Testis (tissue), 3 donors: ENCODE data around the gene TMEM156. TPM values are rescaled to one million over a fixed set of nuclear protein-coding genes. Genes with fewer than 3 reads are reported as not detected.
A peak's percentile ranks its signal among the peaks of the same experiment; 100 is the strongest.
"Not testable (repeated sequence)": the region's sequence is repeated elsewhere in the genome, so short reads cannot be mapped to it uniquely, and the experiment has no call there.

Experiments
- DNase-seq: peaks from one replicate; pipeline ENCODE4 v3.0.0-alpha.2; 2019
- H3K27ac ChIP-seq, 2 donors: fragments of 200-600 bp; sonication (generic); one replicate each; pipeline ENCODE4 v1.5.1; 2019
- H3K27me3 ChIP-seq: fragments of 200-600 bp; sonication (generic); one replicate; pipeline ENCODE4 v1.5.1; 2019
- H3K36me3 ChIP-seq: fragments of 200-600 bp; sonication (generic); one replicate; pipeline ENCODE4 v1.5.1; 2017; ENCODE audit warnings: low read depth; ENCODE audit errors: missing control alignments
- H3K4me1 ChIP-seq: fragments of 200-600 bp; sonication (generic); one replicate; pipeline ENCODE4 v1.5.1; 2019
- H3K4me3 ChIP-seq, 2 donors: fragments of 200-600 bp; sonication (generic); one replicate each; pipeline ENCODE4 v1.5.1; 2017 to 2019
- H3K9me3 ChIP-seq: fragments of 200-600 bp; sonication (generic); one replicate; pipeline ENCODE4 v1.5.1; 2017
- POLR2A ChIP-seq: fragments of 450-650 bp; IDR thresholded peaks from one replicate; pipeline ENCODE4 v1.6.1; 2017; ENCODE audit warnings: antibody characterized with exemption, mild to moderate bottlenecking, moderate library complexity
- WGBS, 2 donors: methylation state at CpG; one replicate each; pipeline ENCODE4 v1.1.5; 2018; 5-methylcytosine and 5-hydroxymethylcytosine counted together
- intact Hi-C: fragments of 100-400 bp; cut with DNase I; formaldehyde crosslinking; loops from one replicate; pipeline ENCODE4 v1.15.1; 2023; ENCODE audit warnings: low total_unique reads
- polyA plus RNA-seq: library from polyadenylated mRNA; stranded (reverse); fragments of 350-450 nt; fragmentation: Illumina TruSeq; extraction: RNeasy Lipid Tissue Mini Kit (QIAGEN cat#74804); gene quantifications from one replicate; pipeline ENCODE4 v1.2.3, GENCODE V29; 2014; ENCODE audit warnings: low read depth, low replicate concordance; ENCODE audit not compliant: insufficient read depth
- total RNA-seq, 2 donors: library from RNA; depleted of rRNA; stranded (reverse); fragments of >200 nt; gene quantifications; one replicate each; pipeline ENCODE4 v1.2.3, GENCODE V29; 2016
- TF ChIP-seq, protein P1 (sequence below), 3 experiments: fragments of 450-650 bp in 2 of 3; fragments of 200-600 bp in 1 of 3; sonication (generic) in 1 of 3; IDR thresholded peaks; one replicate each; pipeline ENCODE4 v1.5.1; 2016 to 2019; ENCODE audit warnings: antibody characterized with exemption in 3 of 3, mild to moderate bottlenecking in 2 of 3, moderate library complexity in 1 of 3

The TMEM156 gene
- total and polyA plus RNA-seq, 3 donors from 2014 or later: 0.86 TPM; not detected in 2

DNA sequence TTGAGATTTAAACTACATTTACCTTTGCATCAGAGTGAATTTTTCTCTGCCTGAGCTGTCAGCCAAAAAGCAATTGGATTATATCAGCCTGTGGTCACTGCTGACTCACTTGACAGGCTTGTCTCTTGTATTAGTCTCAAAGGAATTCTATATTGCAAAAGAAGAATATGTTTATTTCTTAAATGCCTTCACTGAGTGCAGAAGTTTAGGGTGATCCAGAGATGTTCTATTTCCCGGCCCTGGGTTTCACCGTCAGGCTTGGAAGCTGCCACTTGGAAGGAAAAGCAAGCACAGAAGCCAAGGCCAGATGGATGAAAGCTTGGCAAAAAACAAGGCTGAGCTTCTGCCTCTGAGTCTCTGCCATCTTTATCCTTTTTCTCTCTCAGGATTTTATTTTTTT lies 83.7 kb downstream of the TMEM156 start:
- no peaks in the 10 kb centered on the region for H3K9me3 ChIP-seq
- no peaks in the 10 kb centered on the region for H3K36me3 ChIP-seq
- no peak overlapping the region for H3K27ac ChIP-seq
- WGBS, 2 donors: 52 to 55% methylated on average over 2 of the region's 2 CpGs
- no peaks in the 10 kb centered on the region for H3K4me1 ChIP-seq
- H3K27me3 ChIP-seq: no peaks in the 10 kb centered on the region
- peak; percentile 23 for DNase-seq
- intact Hi-C loops: no loop called here
- TF ChIP-seq POLR2A: no peak
- TF ChIP-seq, protein P1, sequence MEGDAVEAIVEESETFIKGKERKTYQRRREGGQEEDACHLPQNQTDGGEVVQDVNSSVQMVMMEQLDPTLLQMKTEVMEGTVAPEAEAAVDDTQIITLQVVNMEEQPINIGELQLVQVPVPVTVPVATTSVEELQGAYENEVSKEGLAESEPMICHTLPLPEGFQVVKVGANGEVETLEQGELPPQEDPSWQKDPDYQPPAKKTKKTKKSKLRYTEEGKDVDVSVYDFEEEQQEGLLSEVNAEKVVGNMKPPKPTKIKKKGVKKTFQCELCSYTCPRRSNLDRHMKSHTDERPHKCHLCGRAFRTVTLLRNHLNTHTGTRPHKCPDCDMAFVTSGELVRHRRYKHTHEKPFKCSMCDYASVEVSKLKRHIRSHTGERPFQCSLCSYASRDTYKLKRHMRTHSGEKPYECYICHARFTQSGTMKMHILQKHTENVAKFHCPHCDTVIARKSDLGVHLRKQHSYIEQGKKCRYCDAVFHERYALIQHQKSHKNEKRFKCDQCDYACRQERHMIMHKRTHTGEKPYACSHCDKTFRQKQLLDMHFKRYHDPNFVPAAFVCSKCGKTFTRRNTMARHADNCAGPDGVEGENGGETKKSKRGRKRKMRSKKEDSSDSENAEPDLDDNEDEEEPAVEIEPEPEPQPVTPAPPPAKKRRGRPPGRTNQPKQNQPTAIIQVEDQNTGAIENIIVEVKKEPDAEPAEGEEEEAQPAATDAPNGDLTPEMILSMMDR (IDR thresholded peaks at IDR 0.05): no peak
- no peak overlapping the region for H3K4me3 ChIP-seq

DNA sequence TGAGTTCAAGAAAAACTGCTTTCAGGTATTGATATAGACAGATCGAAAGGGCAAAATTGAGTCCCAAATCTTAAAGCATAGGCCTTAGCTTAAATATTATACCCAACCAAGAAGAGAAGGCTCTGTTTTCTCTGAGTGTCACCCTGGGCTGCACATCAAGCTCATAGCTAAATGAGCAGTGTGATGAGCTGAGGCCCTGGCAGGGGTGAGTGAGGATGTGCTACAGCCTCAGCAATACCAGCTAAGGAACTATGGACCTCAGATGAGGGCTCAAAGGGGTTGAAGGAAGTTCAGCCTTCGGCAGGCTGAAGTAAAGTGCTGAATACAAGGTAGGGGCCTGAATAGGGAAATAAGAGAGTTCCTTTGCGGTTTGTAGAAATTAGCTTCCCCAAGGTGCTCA lies 85.3 kb downstream of the TMEM156 start:
- H3K27me3 ChIP-seq: no peaks in the 10 kb centered on the region
- TF ChIP-seq, protein P1 (IDR thresholded peaks at IDR 0.05): no peak
- TF ChIP-seq POLR2A: no peak
- H3K27ac ChIP-seq: no peak overlapping the region
- 86 to 93% methylated on average over 3 of the region's 3 CpGs for WGBS, 2 donors
- H3K4me1 ChIP-seq: no peaks in the 10 kb centered on the region
- intact Hi-C loops: no loop called here
- no peak overlapping the region for H3K4me3 ChIP-seq
- DNase-seq: no peak
- no peaks in the 10 kb centered on the region for H3K36me3 ChIP-seq
- no peaks in the 10 kb centered on the region for H3K9me3 ChIP-seq

- H3K4me1 ChIP-seq: no peaks in the 10 kb centered on the region
- no peak overlapping the region for H3K27ac ChIP-seq
- WGBS, 2 donors: 92 to 97% methylated on average over 9 of the region's 9 CpGs
- H3K4me3 ChIP-seq: no peak overlapping the region
- H3K9me3 ChIP-seq: no peaks in the 10 kb centered on the region
- DNase-seq: no peak
- TF ChIP-seq, protein P1 (IDR thresholded peaks at IDR 0.05): no peak
- no peak for TF ChIP-seq POLR2A
- no peaks in the 10 kb centered on the region for H3K36me3 ChIP-seq
- intact Hi-C loops: no loop called here
- no peaks in the 10 kb centered on the region for H3K27me3 ChIP-seq
These were observed 87.8 kb downstream of the TMEM156 start for GRCh38 chr4:38944440-38944839.

GRCh38 chr4:38943343-38943742 lies 88.9 kb downstream of the TMEM156 start:
- no peaks in the 10 kb centered on the region for H3K36me3 ChIP-seq
- H3K9me3 ChIP-seq: no peaks in the 10 kb centered on the region
- H3K27me3 ChIP-seq: no peaks in the 10 kb centered on the region
- WGBS, 2 donors: 58 to 69% methylated on average over 4 of the region's 4 CpGs
- peak; percentile 68 for DNase-seq
- H3K27ac ChIP-seq: no peak overlapping the region
- H3K4me3 ChIP-seq: no peak overlapping the region
- TF ChIP-seq POLR2A: no peak
- TF ChIP-seq, protein P1 (IDR thresholded peaks at IDR 0.05): no peak
- H3K4me1 ChIP-seq: no peaks in the 10 kb centered on the region
- intact Hi-C loops: no loop called here

DNA sequence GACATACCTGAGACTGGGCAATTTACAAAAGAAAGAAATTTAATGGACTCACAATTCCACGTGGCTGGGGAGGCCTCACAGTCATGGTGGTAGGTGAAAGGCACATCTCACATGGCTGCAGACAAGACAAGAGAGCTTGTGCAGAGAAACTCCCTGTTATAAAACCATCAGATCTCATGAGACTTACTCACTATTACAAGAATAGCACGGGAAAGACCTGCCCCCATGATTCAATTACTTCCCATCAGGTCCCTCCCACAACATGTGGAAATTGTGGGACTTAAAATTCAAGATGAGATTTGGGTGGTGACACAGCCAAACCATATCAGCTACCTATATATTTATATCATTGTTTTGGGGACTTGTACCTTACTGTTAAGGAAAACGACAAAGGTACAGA lies 90.3 kb downstream of the TMEM156 start:
- 80 to 83% methylated on average over 3 of the region's 3 CpGs for WGBS, 2 donors
- H3K9me3 ChIP-seq, H3K27ac ChIP-seq, H3K4me1 ChIP-seq, H3K36me3 ChIP-seq, intact Hi-C loops, H3K4me3 ChIP-seq, DNase-seq, H3K27me3 ChIP-seq: not testable (repeated sequence)
